Muscle layer of colon (tissue), 2 donors: ENCODE data around the gene ENPP3.
"Not testable (repeated sequence)": the region's sequence is repeated elsewhere in the genome, so short reads cannot be mapped to it uniquely, and the experiment has no call there.

Experiments used
- H3K27ac ChIP-seq: one replicate; pipeline ENCODE4 v1.7.0; 2013; ENCODE audit warnings: low read depth, mild to moderate bottlenecking, low read length, moderate library complexity
- H3K27me3 ChIP-seq, 2 donors: one replicate each; pipeline ENCODE4 v1.7.0; 2013; ENCODE audit warnings: low read length in 2 of 2, mild to moderate bottlenecking in 2 of 2; ENCODE audit not compliant: insufficient read depth in 2 of 2, control insufficient read depth in 1 of 2
- H3K36me3 ChIP-seq: one replicate; pipeline ENCODE4 v1.7.0; 2013; ENCODE audit warnings: mild to moderate bottlenecking, low read length; ENCODE audit not compliant: insufficient read depth
- H3K4me1 ChIP-seq: one replicate; pipeline ENCODE4 v1.7.0; 2013; ENCODE audit warnings: mild to moderate bottlenecking, low read length; ENCODE audit not compliant: insufficient read depth
- H3K4me3 ChIP-seq, 2 donors: one replicate each; pipeline ENCODE4 v1.7.0; 2013; ENCODE audit warnings: low read length in 2 of 2, low read depth in 1 of 2, mild to moderate bottlenecking in 1 of 2, moderate library complexity in 1 of 2
- H3K9ac ChIP-seq: one replicate; pipeline ENCODE4 v1.7.0; 2013; ENCODE audit warnings: low read length
- H3K9me3 ChIP-seq: one replicate; pipeline ENCODE4 v1.7.0; 2013; ENCODE audit warnings: mild to moderate bottlenecking, low read length
- donor health status: abdominal sarcoma.
- donor health status: Adenocarcinoma of cecum.

Gene ENPP3

GRCh38 chr6:131692031-131692430 lies 54.9 kb downstream of the ENPP3 start:
- Histone ChIP-seq H3K27ac (no peak overlapping the region), H3K4me3 (no peak overlapping the region), H3K36me3 (no peaks in the 10 kb centered on the region), H3K4me1 (no peaks in the 10 kb centered on the region), H3K9ac (no peak overlapping the region), H3K27me3 (no peaks in the 10 kb centered on the region), H3K9me3 (no peaks in the 10 kb centered on the region)

- Histone ChIP-seq H3K4me3 (no peak overlapping the region), H3K36me3 (no peaks in the 10 kb centered on the region), H3K4me1 (no peaks in the 10 kb centered on the region), H3K9ac (no peak overlapping the region), H3K27me3 (no peaks in the 10 kb centered on the region), H3K9me3 (no peaks in the 10 kb centered on the region), H3K27ac (no peak overlapping the region)
Observed at GRCh38 chr6:131692589-131692988, 55.5 kb downstream of the ENPP3 start.

- H3K36me3 ChIP-seq: no peaks in the 10 kb centered on the region
- no peaks in the 10 kb centered on the region for H3K4me1 ChIP-seq
- no peak overlapping the region for H3K4me3 ChIP-seq
- H3K9me3 ChIP-seq: no peaks in the 10 kb centered on the region
- no peak overlapping the region for H3K9ac ChIP-seq
- H3K27me3 ChIP-seq: no peaks in the 10 kb centered on the region
- H3K27ac ChIP-seq: no peak overlapping the region
Observed at GRCh38 chr6:131693384-131693783, 56.3 kb downstream of the ENPP3 start.

GRCh38 chr6:131694832-131695426 lies 57.8 kb downstream of the ENPP3 start:
- no peaks in the 10 kb centered on the region for H3K36me3 ChIP-seq
- no peak overlapping the region for H3K9ac ChIP-seq
- H3K4me3 ChIP-seq: no peak overlapping the region
- H3K27ac ChIP-seq: no peak overlapping the region
- H3K4me1 ChIP-seq: no peaks in the 10 kb centered on the region
- no peaks in the 10 kb centered on the region for H3K9me3 ChIP-seq
- H3K27me3 ChIP-seq: no peaks in the 10 kb centered on the region

- H3K9ac ChIP-seq: no peak overlapping the region
- no peaks in the 10 kb centered on the region for H3K4me1 ChIP-seq
- H3K27me3 ChIP-seq: no peaks in the 10 kb centered on the region
- H3K4me3 ChIP-seq: no peak overlapping the region
- no peak overlapping the region for H3K27ac ChIP-seq
- H3K9me3 ChIP-seq: no peaks in the 10 kb centered on the region
- no peaks in the 10 kb centered on the region for H3K36me3 ChIP-seq
Observed at GRCh38 chr6:131696956-131697355, 59.9 kb downstream of the ENPP3 start.

GRCh38 chr6:131700851-131701250 lies 63.7 kb downstream of the ENPP3 start:
- not testable (repeated sequence) for H3K27ac ChIP-seq, H3K9ac ChIP-seq, H3K27me3 ChIP-seq, H3K4me1 ChIP-seq, H3K9me3 ChIP-seq, H3K4me3 ChIP-seq, H3K36me3 ChIP-seq

- not testable (repeated sequence) for H3K4me3 ChIP-seq, H3K4me1 ChIP-seq, H3K36me3 ChIP-seq, H3K27ac ChIP-seq, H3K9ac ChIP-seq, H3K9me3 ChIP-seq, H3K27me3 ChIP-seq
Observed at GRCh38 chr6:131703905-131704304, 66.8 kb downstream of the ENPP3 start.

GRCh38 chr6:131710917-131711316 lies 73.8 kb downstream of the ENPP3 start, which contains the start of gene CTAGE9:
CTAGE9 (minus strand) TSS chr6:131711017; CDS start chr6:131711017, 0 bp downstream.
- not testable (repeated sequence) for H3K9ac ChIP-seq, H3K27ac ChIP-seq, H3K4me3 ChIP-seq, H3K4me1 ChIP-seq, H3K27me3 ChIP-seq, H3K9me3 ChIP-seq, H3K36me3 ChIP-seq

- not testable (repeated sequence) for H3K9ac ChIP-seq, H3K27me3 ChIP-seq, H3K4me1 ChIP-seq
Observed at GRCh38 chr6:131715567-131715966, 78.5 kb downstream of the ENPP3 start.

GRCh38 chr6:131717836-131718542 lies 80.9 kb downstream of the ENPP3 start:
- H3K9ac ChIP-seq: no peak overlapping the region
- no peaks in the 10 kb centered on the region for H3K27me3 ChIP-seq
- H3K4me3 ChIP-seq: no peak overlapping the region
- no peak overlapping the region for H3K27ac ChIP-seq
- H3K4me1 ChIP-seq: no peaks in the 10 kb centered on the region
- H3K36me3 ChIP-seq: no peaks in the 10 kb centered on the region
- H3K9me3 ChIP-seq: no peaks in the 10 kb centered on the region

More at GRCh38 chr6:131715567-131715966, 78.5 kb downstream of the ENPP3 start:
- H3K36me3 ChIP-seq, H3K9me3 ChIP-seq, H3K27ac ChIP-seq, H3K4me3 ChIP-seq: not testable (repeated sequence)

GRCh38 chr6:131721161-131721560 lies 84.1 kb downstream of the ENPP3 start:
- H3K27me3 ChIP-seq: no peaks in the 10 kb centered on the region
- H3K4me1 ChIP-seq: no peaks in the 10 kb centered on the region
- H3K9me3 ChIP-seq: no peaks in the 10 kb centered on the region
- H3K36me3 ChIP-seq: no peaks in the 10 kb centered on the region
- H3K27ac ChIP-seq: no peak overlapping the region
- H3K4me3 ChIP-seq: no peak overlapping the region
- H3K9ac ChIP-seq: no peak overlapping the region

- Histone ChIP-seq H3K4me1 (no peaks in the 10 kb centered on the region), H3K27ac (no peak overlapping the region), H3K9ac (no peak overlapping the region), H3K9me3 (no peaks in the 10 kb centered on the region), H3K4me3 (no peak overlapping the region), H3K27me3 (no peaks in the 10 kb centered on the region), H3K36me3 (no peaks in the 10 kb centered on the region)
Observed at GRCh38 chr6:131724114-131724513, 87.0 kb downstream of the ENPP3 start.
